Heart right ventricle (tissue), 16 donors: ENCODE measurements around the gene CHST11. TPM values are rescaled to one million over a fixed set of nuclear protein-coding genes. Genes with fewer than 3 reads are reported as not detected.
A peak's percentile ranks its signal among the peaks of the same experiment; 100 is the strongest.

Experiments used
- ATAC-seq, 8 donors: fragments of 200-7000 bp; cut with Tn5 transposase; one replicate each; pipeline ENCODE4 v1.9.1; 2020; ENCODE audit warnings: mild to moderate bottlenecking in 8 of 8, moderate library complexity in 8 of 8, moderate number of reproducible peaks in 1 of 8
- DNase-seq, 2 donors: peaks; one replicate each; pipeline ENCODE4 v3.0.0-alpha.2; 2020
- H3K27ac ChIP-seq, 10 donors: fragments of 200-600 bp; sonication (generic) in 2 of 10; one replicate each; pipeline versions ENCODE4 v1.5.0 to v1.8.0; 2020 to 2022; ENCODE audit warnings: mild to moderate bottlenecking in 3 of 10
- H3K27me3 ChIP-seq, 7 donors: fragments of 200-600 bp; one replicate each; pipeline ENCODE4 v1.8.0; 2021 to 2022; ENCODE audit warnings: mild to moderate bottlenecking in 2 of 7
- H3K36me3 ChIP-seq, 9 donors: fragments of 200-600 bp; sonication (generic) in 1 of 9; one replicate each; pipeline versions ENCODE4 v1.5.0 to v1.8.0; 2020 to 2022; ENCODE audit warnings: mild to moderate bottlenecking in 2 of 9
- H3K4me1 ChIP-seq, 9 donors: fragments of 200-600 bp; sonication (generic) in 1 of 9; one replicate each; pipeline versions ENCODE4 v1.5.0 to v1.8.0; 2020 to 2022; ENCODE audit warnings: mild to moderate bottlenecking in 4 of 9
- H3K4me3 ChIP-seq, 10 donors: fragments of 200-600 bp; sonication (generic) in 2 of 10; one replicate each; pipeline versions ENCODE4 v1.5.0 to v1.8.0; 2020 to 2022; ENCODE audit warnings: mild to moderate bottlenecking in 7 of 10, moderate library complexity in 2 of 10
- H3K9me3 ChIP-seq, 11 donors: fragments of 200-600 bp in 10 of 11; sonication (generic) in 2 of 11; one replicate each; pipeline versions ENCODE4 v1.5.0 to v1.8.0; 2013 to 2022; ENCODE audit warnings: mild to moderate bottlenecking in 2 of 11, control low read depth in 1 of 11, moderate library complexity in 1 of 11
- CTCF ChIP-seq, 9 donors: fragments of 200-600 bp; sonication (generic) in 2 of 9; IDR thresholded peaks; one replicate each; pipeline versions ENCODE4 v1.5.0 to v1.8.0; 2021 to 2022; ENCODE audit warnings: antibody characterized with exemption in 9 of 9, mild to moderate bottlenecking in 5 of 9, moderate library complexity in 1 of 9
- WGBS, 2 donors: extraction: QIAGEN DNeasy Blood & Tissue Kit; methylation state at CpG; one replicate each; pipeline ENCODE4 v1.1.7; 2013; ENCODE audit warnings: inconsistent platforms in 1 of 2; 5-methylcytosine and 5-hydroxymethylcytosine counted together
- intact Hi-C, 10 donors: fragments of 100-400 bp; cut with DNase I; formaldehyde crosslinking; loops; one replicate each; pipeline versions ENCODE4 v1.11.1 to v1.14.2; 2022
- polyA plus RNA-seq, 2 donors: library from polyadenylated mRNA; stranded (reverse); fragments of 200-250 nt; gene quantifications; one replicate each; pipeline ENCODE4 v1.2.3, GENCODE V29; 2013
- total RNA-seq, 10 donors: library from RNA; stranded (reverse); fragmentation: NEBNext Ultra II Directional in 3 of 10; extraction: Animal tissue kit (Norgen Biotek cat#: 25700) in 3 of 10; gene quantifications; one replicate each; pipeline versions ENCODE4 v1.2.1 to v1.2.4, GENCODE V29; 2021 to 2023
- donor health status: Arrhythmogenic right ventricular cardiomyopathy.
- donor health status: ischemic (EF 13 %, LVEDD 7.1; RV severe dilation, severe dysfunction).
- donor health status: healthy with polysubstance abuse.
- donor health status: DM: no; HTN: yes; CAD: no.
- donor health status: DM: no; HTN: no; CAD: no.
- donor health status: ischemic (EF 25% LVEDD 6.9; RV normal size, moderate dysfunction).
- donor health status: ischemic (EF 25% LVEDD 5.7; RV mildly dilated, moderate dysfunction).
- donor health status: healthy.
- donor health status: DM: yes; HTN: yes; CAD: no.
- donor health status: Ischemic cardiomyopathy.
- donor health status: ischemic (EF 35%, LVEDD 5.7; RV mildly dilated, moderate dysfunction).
- donor health status: nonischemic (EF 11% LVEDD 7.7; RV severe dilation, severe dysfunction).
- donor health status: DM: yes; HTN: yes; CAD: no.
- donor health status: PGD.
- donor health status: ischemic (EF 29% LVEDD 5.4; RV normal size, mild dysfunction).
- donor health status: nonischemic (EF 23%, LVEDD 6.1; RV moderate dilation, normal function).

CHST11 gene
- total and polyA plus RNA-seq, 12 donors = 1.1 to 12.7 (median 4.3) TPM

GRCh38 chr12:104638851-104639240 is 182.1 kb downstream of the CHST11 start:
- Histone ChIP-seq H3K9me3 (peaks cover 0 to 11% (median 0%) of the 10 kb centered on the region in 11 donors), H3K4me3 (peak overlapping the region in 2 of 10 donors; percentile 6 to 24), H3K4me1 (peaks cover 0 to 69% (median 14%) of the 10 kb centered on the region in 9 donors), H3K36me3 (no peaks in the 10 kb centered on the region), H3K27me3 (no peaks in the 10 kb centered on the region), H3K27ac (peak overlapping the region in 6 of 10 donors; percentile 11 to 77 (median 62))
- no peak for TF ChIP-seq CTCF (IDR thresholded peaks at IDR 0.05)
- 51 to 63% methylated on average over 3 of the region's 3 CpGs for WGBS, 2 donors
- ATAC-seq (peak in 7 of 8 donors; percentile 27 to 81 (median 59)), DNase-seq (peak in 1 of 2 donors; percentile 36)
- intact Hi-C loops = no loop called here

GRCh38 chr12:104640956-104641355 is 184.2 kb downstream of the CHST11 start:
- Histone ChIP-seq H3K27me3 (no peaks in the 10 kb centered on the region), H3K4me1 (peaks cover 0 to 85% (median 15%) of the 10 kb centered on the region in 9 donors), H3K27ac (peak overlapping the region in 1 of 10 donors; percentile 92), H3K9me3 (peaks cover 0 to 11% (median 0%) of the 10 kb centered on the region in 11 donors), H3K36me3 (no peaks in the 10 kb centered on the region), H3K4me3 (no peak overlapping the region)
- 87 to 100% methylated on average over 1 of the region's 1 CpG for WGBS, 2 donors
- no peak for TF ChIP-seq CTCF (IDR thresholded peaks at IDR 0.05)
- ATAC-seq (no peak), DNase-seq (no peak)
- intact Hi-C loops = no loop called here

- H3K27ac ChIP-seq = peak overlapping the region in 1 of 10 donors; percentile 92
- ATAC-seq = peak in 2 of 8 donors; percentile 31 to 56
Observed at GRCh38 chr12:104641862-104642261, 185.1 kb downstream of the CHST11 start.

GRCh38 chr12:104643093-104643818 is 186.5 kb downstream of the CHST11 start:
- Histone ChIP-seq H3K27ac (peak overlapping the region in 4 of 10 donors; percentile 19 to 92 (median 48)), H3K4me1 (peaks cover 0 to 72% (median 6%) of the 10 kb centered on the region in 9 donors), H3K27me3 (no peaks in the 10 kb centered on the region), H3K36me3 (peaks cover 0 to 9% (median 0%) of the 10 kb centered on the region in 9 donors), H3K9me3 (peaks cover 0 to 11% (median 0%) of the 10 kb centered on the region in 11 donors), H3K4me3 (peak overlapping the region in 1 of 10 donors; percentile 20)
- WGBS, 2 donors = 93 to 96% methylated on average over 8 of the region's 8 CpGs
- DNase-seq (no peak), ATAC-seq (peak in 3 of 8 donors; percentile 32 to 55 (median 52))
- TF ChIP-seq CTCF (IDR thresholded peaks at IDR 0.05) = no peak
- intact Hi-C loops = no loop called here

More at GRCh38 chr12:104641862-104642261, 185.1 kb downstream of the CHST11 start:
- Histone ChIP-seq H3K27me3 (no peaks in the 10 kb centered on the region), H3K36me3 (peaks cover 0 to 5% (median 0%) of the 10 kb centered on the region in 9 donors), H3K4me3 (no peak overlapping the region), H3K4me1 (peaks cover 0 to 78% (median 15%) of the 10 kb centered on the region in 9 donors), H3K9me3 (peaks cover 0 to 11% (median 0%) of the 10 kb centered on the region in 11 donors)
- peak in 1 of 9 donors; percentile 27 for TF ChIP-seq CTCF (IDR thresholded peaks at IDR 0.05)
- no peak for DNase-seq
- WGBS, 2 donors = 73 to 81% methylated on average over 3 of the region's 3 CpGs
- intact Hi-C loops = no loop called here
